Dermis blood vessel endothelial cell (primary cell): ENCODE results near the gene CTCF. TPM values are rescaled to one million over a fixed set of nuclear protein-coding genes. Genes with fewer than 3 reads are reported as not detected.
A peak's percentile ranks its signal among the peaks of the same experiment; 100 is the strongest.

Source experiments
- DNase-seq: peaks from one replicate; pipeline ENCODE4 v3.0.0; 2010
- total RNA-seq: library from RNA; depleted of rRNA; stranded (reverse); fragments of >200 nt; gene quantifications from 2 replicates; pipeline ENCODE4 v1.2.3, GENCODE V29; 2014

Gene CTCF
- total RNA-seq, 1 donor from 2014 or later: 30.3 TPM

- no peak for DNase-seq
Measured at GRCh38 chr16:67654403-67654911, 92.1 kb downstream of the CTCF start.

GRCh38 chr16:67655363-67655762 lies 93.0 kb downstream of the CTCF start:
- no peak for DNase-seq

- no peak for DNase-seq
Measured at GRCh38 chr16:67656344-67657016, 94.2 kb downstream of the CTCF start.

GRCh38 chr16:67657017-67657608 lies 94.8 kb downstream of the CTCF start:
- DNase-seq: no peak

- no peak for DNase-seq
Measured at GRCh38 chr16:67657751-67658518, 95.6 kb downstream of the CTCF start.

- no peak for DNase-seq
Measured at GRCh38 chr16:67658849-67659674, 96.7 kb downstream of the CTCF start.

GRCh38 chr16:67659675-67660563 lies 97.6 kb downstream of the CTCF start, which contains the start of gene ACD:
TSS of gene ACD (minus strand) at chr16:67660260. CDS start at chr16:67660220, 40 bp downstream.
- peak; percentile 92 for DNase-seq

GRCh38 chr16:67660564-67661028 lies 98.3 kb downstream of the CTCF start, which contains the start of gene PARD6A:
TSS of gene PARD6A (plus strand) at chr16:67660960. CDS start at chr16:67661039, 79 bp downstream.
- DNase-seq: peak; percentile 98

GRCh38 chr16:67661101-67661761 lies 98.9 kb downstream of the CTCF start:
- DNase-seq: peak; percentile 66

- no peak for DNase-seq
Measured at GRCh38 chr16:67661886-67662652, 99.7 kb downstream of the CTCF start.

GRCh38 chr16:67662653-67663010 lies 100.3 kb downstream of the CTCF start:
- no peak for DNase-seq

GRCh38 chr16:67663151-67663876 lies 101.0 kb downstream of the CTCF start:
- peak; percentile 53 for DNase-seq

GRCh38 chr16:67663877-67664222 lies 101.5 kb downstream of the CTCF start:
- no peak for DNase-seq

- no peak for DNase-seq
Measured at GRCh38 chr16:67664258-67664657, 101.9 kb downstream of the CTCF start.

GRCh38 chr16:67664871-67665270 lies 102.5 kb downstream of the CTCF start:
- DNase-seq: no peak

GRCh38 chr16:67665598-67665997 lies 103.3 kb downstream of the CTCF start:
- no peak for DNase-seq

GRCh38 chr16:67666032-67666551 lies 103.8 kb downstream of the CTCF start:
- DNase-seq: no peak

- DNase-seq: peak; percentile 79
Measured at GRCh38 chr16:67666559-67667452, 104.5 kb downstream of the CTCF start, which contains the start of the genes C16orf86 and ENKD1. TSS of gene C16orf86 (plus strand) at chr16:67666814. CDS start at chr16:67666971, 157 bp downstream. TSS of gene ENKD1 (minus strand) at chr16:67666750. CDS start at chr16:67666442, 308 bp downstream.
